Measurements from ENCODE around the gene CRYBA4.

Gene CRYBA4

DNA sequence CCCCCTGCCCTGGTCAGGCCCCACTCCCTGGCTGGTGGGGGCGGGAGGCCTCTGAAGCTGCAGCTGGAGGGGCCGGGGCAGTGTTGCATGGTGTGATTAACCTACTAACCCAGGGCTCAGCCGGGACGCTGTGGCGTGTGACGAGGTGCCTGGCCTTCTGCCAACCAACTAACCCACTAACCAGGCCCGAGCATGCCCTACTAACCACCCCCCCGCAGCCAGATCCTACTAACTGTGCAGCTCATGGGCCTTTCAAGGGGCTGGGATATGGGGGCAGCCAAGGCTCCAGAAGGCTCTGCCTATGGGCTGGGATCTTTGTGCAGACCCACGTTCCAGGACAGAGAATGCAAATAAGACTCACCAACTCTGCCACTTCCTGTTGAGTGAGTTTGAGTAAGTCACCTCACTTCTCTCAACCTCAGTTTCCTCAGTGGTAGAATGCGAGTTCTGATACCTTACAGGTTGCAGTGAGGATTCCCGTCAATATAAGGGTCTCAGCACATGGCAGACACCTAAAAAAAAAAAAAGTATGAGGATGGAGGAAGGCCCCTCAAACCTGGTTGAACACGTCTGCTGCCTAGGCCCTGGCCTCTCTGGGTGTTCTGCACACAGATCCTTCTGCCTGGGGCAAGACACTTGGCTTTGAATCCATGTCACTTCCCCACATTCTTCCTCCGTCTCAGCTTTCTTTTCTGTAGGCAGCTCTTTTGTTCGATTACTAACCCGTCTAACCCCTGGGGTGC, 49.7 kb downstream of the CRYBA4 start:
- H3K4me3 ChIP-seq (ENCODE audit: low read length) = peak overlapping the region; percentile 24; the same call in 1 of the 2 replicates

DNA sequence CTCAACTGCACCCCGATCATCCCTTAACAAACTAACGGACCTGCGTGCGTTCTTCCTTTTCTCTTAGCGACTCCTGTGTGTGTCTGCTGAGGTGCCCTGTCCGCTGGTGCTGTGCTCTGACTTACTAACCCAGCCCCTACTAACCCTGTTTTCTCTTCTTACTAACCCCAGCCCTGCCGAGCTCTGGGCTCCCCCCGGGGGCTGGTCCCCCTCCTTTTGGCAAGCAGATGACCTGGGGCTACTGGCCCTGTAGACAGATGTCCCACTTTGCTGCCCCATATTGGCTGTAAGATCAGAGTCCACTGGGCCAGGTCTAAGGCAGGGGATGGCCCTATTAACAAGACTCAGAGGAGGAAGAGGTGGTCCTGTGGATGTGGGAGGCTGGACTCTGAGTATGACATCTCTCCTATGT, 50.3 kb downstream of the CRYBA4 start:
- no peak for TF ChIP-seq ZNF274 (IDR thresholded peaks at IDR 0.05; ENCODE audit: low read depth, low read length)
- H3K4me3 ChIP-seq (ENCODE audit: low read length) = peak overlapping the region; percentile 24; the same call in 1 of the 2 replicates

More for the DNA sequence above, 49.7 kb downstream of the CRYBA4 start:
- TF ChIP-seq ZNF274 (IDR thresholded peaks at IDR 0.05; ENCODE audit: low read depth, low read length) = no peak

DNA sequence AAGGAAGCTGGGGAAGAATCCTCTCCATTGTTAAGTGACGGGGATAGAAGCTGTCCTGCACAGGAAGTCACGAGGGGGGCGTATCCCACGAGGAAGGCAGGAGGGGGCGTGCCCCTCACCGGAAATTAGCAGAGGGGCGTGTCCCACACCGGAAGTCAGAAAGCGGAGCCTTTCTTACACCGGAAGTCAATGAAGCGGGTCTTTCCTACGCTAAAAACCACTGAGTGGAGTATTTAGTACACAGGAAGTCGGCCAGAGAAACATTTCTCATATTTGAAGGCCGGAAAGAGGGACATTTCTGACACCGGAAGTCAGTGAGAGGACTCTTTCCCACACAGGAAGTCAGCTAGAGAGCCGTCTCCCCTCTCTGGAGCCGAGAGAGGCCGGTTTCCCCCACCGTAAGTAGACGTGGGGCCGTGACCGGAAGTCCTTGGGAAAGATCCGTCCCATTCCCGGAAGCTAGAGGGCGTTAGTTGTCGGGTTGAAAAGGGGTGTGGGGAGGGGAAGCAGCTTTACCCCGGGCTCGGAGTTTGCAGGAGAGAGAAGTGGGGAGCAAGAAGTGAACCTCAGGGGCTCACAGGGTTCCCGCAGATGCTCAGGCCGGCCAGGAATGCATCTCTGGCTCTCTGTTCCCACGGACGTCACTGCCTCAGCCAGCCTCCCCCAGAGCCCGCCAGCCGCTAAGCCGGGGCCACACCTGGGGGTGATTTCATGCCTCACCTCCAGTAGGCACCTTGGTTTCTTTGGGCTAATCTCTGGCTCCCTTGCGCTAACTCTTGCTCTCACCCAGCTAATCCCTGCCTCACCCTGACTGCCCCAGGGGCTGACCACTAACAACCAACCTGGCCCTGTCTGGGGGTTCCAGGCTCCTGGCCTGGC, 51.1 kb downstream of the CRYBA4 start:
- peak overlapping the region; percentile 96 for H3K4me3 ChIP-seq (ENCODE audit: low read length)
- TF ChIP-seq ZNF274 (IDR thresholded peaks at IDR 0.05; ENCODE audit: low read depth, low read length) = no peak

DNA sequence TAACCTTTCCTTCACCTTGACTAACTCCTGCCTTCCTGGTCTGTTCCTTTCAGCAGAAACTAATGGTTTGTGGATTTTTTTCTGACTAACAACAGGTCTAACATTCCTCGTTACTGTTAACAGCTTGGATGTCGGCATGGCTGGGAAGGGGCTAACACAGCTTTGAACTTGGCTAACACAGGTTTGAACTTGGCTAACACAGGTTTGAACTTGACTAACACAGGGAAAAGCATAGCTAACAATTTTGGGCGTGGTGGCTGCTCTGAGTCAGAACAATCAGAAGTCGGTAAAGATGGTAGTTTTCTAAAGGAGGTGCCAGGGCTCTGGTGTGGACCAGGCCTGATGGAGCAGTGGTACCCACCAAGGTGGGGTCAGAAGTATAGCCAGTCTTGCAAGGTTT, 51.7 kb downstream of the CRYBA4 start:
- TF ChIP-seq ZNF274 (IDR thresholded peaks at IDR 0.05; ENCODE audit: low read depth, low read length) = no peak
- H3K4me3 ChIP-seq (ENCODE audit: low read length) = peak overlapping the region; percentile 96

DNA sequence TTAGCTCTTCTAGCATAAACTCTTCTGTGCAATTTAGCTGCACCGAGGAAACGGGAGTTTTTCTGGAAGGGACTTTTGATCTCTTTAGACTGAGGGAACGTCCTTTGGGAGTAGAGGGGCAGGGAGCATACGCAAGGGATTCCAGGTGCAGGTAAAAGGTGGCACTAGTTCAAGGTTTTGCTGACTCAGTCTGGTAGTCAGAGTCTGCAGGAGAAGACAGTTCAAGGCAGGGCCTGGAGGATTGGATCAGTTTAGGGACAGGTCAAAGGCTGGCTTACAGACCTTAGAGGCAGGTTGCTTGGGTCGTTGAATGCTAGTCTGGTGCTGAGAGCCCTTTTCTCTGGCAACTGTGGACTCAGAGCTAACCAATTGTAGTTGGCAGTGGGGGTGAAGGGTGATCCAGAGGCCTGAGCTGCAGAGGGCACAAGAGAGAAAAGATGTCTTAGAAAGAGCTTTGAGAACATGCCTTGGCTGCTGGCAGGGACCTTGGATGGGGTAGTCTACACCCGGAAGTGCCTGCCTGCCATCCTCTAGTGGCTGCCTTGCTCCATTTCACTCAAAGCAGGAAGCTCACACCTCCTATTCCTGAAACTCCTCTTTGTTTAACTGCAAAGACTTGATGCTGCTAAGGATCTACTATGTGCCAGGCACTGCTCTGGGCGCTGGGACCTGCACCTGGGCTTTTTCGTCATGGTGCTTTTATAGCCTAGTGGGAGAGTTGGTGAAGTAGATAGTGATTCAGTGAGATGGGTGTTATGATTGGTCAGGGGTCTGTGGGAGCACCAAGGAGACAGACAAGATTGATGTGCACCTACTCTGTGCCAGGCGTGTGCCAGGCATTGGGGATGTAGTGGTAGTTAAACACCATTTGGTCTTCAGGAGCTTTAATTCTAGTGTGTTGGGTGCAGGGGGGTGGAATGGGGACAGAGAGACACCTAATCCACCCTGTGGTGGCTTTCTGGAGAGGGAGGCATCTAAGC, 52.7 kb downstream of the CRYBA4 start:
- peak overlapping the region; percentile 96 for H3K4me3 ChIP-seq (ENCODE audit: low read length)
- TF ChIP-seq ZNF274 (IDR thresholded peaks at IDR 0.05; ENCODE audit: low read depth, low read length) = no peak

DNA sequence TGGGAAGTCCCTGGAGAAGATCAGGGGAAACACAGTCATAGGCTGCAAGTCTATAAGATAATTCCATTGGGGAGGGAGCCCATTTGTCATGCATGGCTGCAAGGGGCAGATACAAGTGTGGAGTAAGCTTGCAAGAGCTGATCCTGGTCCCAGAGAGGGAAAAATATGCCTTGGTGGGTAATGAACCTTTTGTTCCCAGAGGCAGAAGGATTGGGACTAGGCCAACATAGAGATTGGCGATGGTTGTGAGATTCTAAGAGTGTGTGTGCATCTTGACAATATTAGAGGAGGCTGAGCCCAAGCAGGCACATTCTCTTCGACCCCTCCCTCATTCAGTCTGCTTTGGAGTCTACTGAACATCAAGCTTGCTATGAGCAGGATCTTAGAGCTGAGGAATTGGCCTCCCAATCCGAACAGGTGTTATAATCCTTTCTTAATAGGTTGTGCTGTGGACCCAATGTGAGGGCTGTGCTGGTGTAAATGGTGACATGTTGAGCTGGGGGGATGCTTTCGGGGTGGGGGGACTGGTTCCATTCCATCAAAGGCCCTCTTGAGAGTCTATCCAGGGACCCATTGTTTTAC, 54.0 kb downstream of the CRYBA4 start:
- no peak overlapping the region for H3K4me3 ChIP-seq (ENCODE audit: low read length)
- TF ChIP-seq ZNF274 (IDR thresholded peaks at IDR 0.05; ENCODE audit: low read depth, low read length) = no peak

DNA sequence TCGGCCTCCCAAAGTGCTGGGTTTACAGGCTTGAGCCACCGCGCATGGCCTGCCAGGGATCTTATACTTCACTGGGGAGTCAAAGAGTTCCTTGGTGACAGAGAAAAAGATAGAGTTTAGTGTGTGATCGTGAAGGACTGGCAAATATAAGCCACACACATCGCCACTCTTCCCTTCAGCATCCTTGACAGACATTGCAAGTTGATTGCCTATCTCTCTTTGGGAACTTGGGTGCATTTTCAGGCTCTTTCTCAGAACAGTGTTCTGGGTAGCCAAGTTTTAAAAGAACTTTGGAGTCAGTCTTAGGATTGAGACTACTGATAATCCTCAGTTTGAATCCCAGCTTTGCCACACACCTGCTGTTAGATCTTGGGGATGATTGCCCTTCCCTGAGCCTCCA, 55.5 kb downstream of the CRYBA4 start:
- TF ChIP-seq ZNF274 (IDR thresholded peaks at IDR 0.05; ENCODE audit: low read depth, low read length) = no peak
- H3K4me3 ChIP-seq (ENCODE audit: low read length) = no peak overlapping the region

DNA sequence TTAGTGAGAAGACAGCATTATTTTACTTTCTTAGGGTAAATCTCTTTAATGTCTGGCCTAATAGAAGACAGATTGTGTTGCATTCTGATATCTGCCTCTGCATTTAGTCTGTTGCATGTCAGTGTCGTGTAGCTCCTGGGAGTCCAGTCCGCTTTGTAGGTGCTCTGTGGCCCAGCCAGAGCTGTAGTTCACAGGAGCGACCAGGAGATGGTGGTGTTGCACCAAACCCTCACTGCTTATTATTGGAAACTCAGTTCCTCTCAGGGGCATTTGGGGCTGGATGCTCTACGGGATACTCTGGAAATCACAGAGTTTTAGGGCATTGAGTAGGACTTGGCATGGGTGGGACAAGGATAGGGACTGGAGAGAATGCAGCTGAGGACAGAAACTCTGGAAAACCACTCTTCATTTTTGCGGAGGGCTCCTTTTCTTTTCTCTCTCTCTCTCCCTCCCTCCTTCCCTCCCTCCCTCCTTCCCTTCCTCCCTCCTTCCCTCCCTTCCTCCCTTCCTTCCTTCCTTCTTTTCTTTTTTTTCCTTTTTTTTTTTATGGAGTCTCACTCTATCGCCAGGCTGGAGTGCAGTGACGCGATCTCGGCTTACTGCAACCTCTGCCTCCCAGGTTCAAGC, 57.4 kb downstream of the CRYBA4 start:
- no peak overlapping the region for H3K4me3 ChIP-seq (ENCODE audit: low read length)
- no peak for TF ChIP-seq ZNF274 (IDR thresholded peaks at IDR 0.05; ENCODE audit: low read depth, low read length)

All from GM08714 (cell line).